ENCODE results near the gene IL22RA2.
A peak's percentile ranks its signal among the peaks of the same experiment; 100 is the strongest.

Gene IL22RA2

DNA sequence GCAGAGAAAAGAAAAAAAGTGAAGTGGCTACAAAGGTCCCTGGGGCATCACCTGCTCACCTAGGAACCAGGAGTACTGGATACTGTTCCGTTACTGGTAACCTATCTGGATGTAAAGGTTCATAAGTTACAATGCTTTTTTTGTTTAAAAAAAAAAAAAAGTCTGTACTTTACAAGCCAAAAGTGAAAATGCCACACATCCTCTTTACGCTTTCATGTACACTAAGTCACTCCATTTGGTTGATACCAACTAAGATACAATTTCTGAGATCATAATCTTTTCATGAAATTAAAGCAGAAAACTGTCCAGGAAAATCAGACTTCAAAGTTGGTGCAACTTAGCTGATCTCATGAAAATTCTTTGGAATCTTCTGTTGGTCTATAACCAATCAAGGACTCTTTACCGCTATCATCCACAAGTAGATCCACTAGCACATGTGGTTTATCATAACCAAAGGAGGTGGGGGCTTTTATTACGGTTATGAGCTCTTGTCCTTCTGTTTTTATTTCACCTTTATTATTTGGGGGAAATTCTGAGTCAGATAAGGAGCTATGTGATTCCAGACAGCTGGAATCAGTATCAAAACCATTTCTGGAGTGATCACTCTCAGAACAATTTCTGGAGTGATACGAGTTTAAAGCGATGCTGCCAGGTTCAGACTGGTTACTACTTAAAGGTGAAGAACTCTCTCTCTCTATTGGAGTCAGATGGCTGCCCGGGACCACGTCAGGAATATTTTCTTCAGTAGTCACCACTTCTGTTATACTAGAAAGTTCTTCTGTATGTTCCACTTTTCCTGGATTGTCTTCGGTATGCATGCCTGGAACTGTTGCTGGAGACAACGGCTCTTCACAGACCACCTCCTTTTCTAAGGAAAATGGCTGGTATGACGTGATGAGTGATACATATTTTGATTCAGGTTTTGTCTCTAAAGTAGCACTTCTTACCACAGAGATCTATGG is 24.5 kb upstream of the IL22RA2 start:
- DNase-seq, result no peak

DNA sequence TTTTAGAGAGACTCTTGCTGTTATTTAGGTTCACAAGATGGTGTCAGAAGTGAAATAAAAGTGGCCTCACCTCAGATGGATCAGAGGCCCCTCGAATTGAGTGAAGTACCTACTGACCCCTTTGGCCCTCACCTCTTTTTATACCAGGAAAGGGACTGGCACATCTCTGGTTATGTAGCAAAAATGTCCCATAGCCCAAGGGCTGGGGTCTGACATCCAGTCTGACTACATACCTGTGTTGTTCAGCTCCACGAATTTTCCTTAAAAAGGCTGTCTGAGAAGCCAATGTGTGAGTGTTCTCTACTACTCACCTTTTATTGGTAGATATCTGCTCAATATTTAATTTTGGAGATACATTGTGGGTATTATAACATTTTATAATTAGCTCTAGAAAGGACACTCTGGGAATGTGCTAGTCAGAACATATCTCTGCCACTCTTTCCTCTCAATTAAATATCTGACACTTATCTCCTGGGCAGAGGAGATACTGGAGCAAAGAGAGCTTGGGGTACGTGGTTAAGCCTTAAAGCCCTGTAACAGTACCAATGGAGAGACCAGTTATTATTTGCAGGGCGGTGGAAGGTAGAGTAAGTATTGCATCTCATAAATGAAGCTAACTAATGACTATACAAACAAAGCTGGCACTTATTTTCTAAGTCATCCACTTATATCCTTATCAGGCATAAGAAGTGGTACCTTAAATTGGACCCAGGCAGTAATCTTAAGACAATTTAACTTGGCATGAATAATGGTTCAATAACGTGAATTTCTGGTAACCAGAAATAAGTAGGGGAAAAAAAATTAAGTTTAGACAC is 20.0 kb upstream of the IL22RA2 start:
- DNase-seq, result no peak

DNA sequence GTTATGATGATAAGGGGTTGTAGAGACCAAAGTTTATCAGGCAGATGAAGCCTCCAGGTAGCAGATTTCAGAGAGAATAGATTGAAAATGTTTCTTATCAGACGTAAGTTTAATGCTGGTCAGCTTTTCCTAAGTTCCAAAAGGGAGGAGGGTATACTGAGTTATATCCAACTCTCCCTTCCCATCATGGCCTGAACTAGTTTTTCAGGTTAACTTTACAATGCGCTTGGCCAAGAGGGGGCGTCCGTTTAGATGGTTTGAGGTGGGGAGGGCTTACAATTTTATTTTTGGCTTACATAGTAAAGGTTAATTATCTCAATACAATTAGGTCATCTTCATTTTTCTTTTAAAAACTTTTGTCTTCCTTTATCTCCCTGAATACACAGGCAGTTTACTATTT is 19.4 kb upstream of the IL22RA2 start:
- DNase-seq, result no peak

- DNase-seq, result no peak
Measured at GRCh38 chr6:137191670-137192069, 18.2 kb upstream of the IL22RA2 start.

DNA sequence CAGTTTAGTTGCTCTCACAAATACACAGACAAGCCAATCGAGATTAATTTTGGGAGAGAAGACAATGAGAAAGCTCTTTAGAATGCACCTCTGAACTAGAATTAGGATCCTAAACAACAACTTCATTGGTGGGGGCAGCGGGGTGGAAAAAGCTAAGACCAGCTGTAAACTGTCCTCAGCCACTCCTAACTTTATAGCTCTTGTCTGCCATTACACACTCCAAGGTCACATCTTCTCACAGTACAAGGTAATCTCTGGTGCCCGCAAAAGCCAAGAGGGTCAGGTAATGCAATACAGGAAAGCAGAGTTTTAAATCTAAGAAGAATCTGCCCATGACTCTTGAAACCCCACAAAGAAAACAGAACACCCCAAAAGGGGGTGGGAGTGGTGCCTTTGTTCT is 17.8 kb upstream of the IL22RA2 start:
- DNase-seq, result no peak

- no peak for DNase-seq
Measured at GRCh38 chr6:137190583-137191094, 17.2 kb upstream of the IL22RA2 start.

GRCh38 chr6:137188855-137189254 is 15.4 kb upstream of the IL22RA2 start:
- DNase-seq, result no peak

DNA sequence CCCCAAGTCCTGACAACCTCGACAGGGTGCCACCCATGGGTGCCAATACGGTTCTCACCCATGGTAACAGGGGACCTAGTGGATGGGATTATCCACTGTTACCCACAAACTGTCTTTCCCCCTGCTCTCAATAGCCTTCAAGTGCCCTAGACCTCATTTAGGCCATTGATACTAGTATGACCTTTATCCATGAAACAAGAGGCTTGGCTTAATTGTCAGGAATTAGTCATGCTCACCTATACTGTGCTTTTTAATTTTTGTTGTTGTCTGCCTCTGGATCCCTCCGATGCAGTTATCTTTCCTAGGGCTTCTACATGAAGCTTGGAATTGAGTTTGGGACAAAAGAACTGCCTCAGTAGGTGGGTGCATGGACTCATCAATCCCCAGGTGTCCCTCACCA is 11.8 kb upstream of the IL22RA2 start:
- no peak for DNase-seq

DNA sequence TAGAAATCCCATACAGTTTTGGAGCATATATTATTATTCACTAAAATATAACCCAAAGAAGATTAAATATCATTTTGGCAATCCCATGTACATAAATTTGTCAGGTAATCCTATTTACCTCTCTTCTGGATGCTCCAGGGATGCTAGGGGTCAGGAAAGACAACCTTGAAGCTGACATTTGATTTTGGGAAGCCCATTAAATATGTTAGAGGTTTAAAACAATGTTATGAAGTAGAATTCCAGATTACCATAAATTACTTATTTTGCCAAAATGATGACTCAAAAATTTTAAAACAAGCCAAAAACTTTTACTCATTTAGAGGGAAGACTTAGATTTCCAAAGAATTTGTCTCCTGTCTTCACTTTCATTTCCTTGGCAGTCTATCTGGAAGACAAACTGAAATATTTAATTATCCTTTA is 9.2 kb upstream of the IL22RA2 start:
- DNase-seq, result no peak

DNA sequence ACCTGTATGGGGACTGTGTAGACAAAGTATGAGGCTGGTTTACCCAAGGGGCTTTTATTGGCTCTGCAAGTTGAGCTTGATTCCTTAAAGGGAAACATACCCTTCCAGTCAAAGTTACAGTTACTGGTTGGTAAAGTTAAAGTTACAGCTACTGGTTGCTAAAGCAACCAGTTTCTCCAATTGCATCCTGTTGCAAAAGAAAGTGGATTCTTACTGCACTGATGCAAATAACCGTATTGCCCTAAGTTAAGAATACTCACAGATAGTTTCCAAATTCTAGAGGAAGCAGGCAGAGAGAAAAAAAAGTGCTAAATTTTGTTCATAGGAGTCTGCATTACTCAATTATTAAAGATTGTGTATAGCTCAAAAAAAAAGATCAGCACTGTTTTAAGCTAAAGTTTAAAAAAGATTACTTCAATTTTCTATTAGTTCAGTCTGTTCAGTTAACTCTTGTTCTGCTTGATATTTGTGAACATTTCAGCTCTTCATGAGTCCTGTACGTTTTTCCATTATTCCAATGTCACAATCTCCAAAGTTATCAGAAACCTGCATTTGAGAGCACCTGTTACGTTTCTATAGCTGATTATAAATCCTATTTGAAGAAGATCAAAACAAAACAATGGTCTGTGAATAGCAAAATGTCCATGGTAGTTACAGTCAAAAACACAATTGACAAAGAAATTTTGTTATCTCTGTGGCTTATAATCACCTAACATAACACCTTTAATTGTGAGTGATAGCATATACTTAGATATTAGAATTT is 8.6 kb upstream of the IL22RA2 start:
- DNase-seq, result no peak

DNA sequence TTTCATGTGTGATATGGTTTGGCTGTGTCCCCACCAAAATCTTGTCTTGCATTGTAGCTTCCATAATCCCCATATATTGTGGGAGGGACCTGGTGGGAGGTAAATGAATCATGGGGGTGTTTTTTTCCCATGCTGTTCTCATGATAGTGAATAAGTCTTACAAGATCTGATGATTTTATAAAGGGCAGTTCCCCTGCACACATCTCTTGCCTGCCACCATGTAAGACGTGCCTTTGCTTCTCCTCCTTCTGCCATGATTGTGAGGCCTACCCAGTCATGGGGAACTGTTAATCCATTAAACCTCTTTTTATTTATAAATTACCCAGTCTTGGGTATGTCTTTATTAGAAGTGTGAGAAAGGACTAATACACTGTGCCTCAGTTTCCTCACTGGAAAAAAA is 4.2 kb upstream of the IL22RA2 start:
- DNase-seq, result no peak

- DNase-seq, result no peak
Measured at GRCh38 chr6:137176729-137177128, 3.3 kb upstream of the IL22RA2 start.

DNA sequence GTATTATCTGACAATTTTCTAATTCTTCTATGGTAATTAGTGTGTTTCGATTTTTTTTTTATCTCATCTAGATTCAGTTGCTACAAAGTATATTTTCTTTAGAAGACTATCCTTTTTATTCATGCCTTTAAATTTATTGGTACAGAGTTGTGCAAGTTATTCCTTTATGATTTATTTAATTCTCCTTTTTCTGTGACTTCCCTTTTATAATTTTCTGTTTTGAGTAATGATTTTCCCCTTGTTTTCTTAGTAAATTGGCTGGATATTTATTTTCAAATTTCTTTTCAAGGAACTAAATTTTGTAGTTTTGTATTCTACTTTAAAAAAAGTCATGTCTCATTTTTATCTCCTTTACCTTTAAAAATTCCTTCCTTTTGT is 2.4 kb upstream of the IL22RA2 start:
- no peak for DNase-seq

DNA sequence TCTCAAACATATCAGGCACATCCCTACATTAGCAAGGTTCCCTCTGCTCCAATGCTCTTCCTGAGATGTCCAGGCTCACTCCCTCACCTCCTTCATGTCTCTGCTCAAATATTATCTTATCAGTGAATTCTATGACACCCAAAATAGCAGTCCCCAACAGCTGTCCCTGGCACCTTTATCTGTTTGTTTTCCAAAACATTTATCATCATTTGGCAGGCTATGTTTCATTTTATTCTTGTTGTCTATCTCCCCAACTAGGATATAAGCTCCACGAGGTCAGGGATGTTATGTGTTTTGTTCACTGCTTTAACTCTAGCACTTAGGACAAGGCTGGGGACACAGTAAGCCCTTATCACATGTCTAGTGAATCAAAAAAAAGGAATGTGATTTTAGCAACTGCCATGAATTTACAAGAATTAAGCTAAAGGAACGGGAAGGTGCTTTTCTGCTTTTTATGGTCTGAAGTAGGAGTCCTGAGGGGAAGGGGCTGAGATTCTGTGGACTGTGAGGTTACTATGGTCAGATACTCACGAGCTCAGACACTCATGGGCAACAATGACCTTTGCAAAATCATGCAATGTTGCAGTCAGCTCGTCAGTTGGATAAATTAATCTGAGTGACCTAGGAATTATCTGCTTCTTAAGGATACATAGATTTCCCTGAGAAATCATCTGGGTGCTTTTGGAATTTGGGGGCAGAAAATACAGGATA is 1.9 kb upstream of the IL22RA2 start:
- no peak for DNase-seq

DNA sequence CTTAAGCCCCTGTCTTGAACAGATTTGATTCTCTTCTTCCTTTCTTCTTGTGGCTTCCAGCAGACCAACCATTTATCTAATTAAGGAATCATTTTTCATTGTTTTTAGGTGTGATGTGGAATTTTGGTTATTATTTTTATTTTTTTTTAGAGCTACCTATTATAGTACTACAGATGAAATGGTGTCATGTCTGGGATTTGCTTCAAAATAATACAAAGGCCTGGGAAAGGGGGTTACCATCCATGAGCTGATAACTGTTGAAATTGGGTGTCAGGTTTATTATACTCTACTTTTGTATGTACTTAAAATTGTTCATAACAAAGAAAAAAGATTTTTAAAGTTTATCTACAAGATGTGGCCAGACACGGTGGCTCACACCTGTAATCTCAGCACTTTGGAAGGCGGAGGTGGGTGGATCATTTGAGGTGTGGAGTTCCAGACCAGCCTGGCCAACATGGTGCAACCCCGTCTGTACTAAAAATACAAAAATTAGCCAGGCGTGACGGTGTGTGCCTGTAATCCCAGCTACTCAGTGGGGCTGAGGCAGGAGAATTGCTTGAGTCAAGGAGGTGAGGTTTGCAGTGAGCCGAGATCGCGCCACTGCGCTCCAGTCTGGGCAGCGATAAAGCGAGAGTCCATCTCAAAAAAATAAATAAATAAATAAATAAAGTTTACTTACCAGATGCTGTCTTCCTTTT is 561 bp downstream of the IL22RA2 start:
- no peak for DNase-seq

DNA sequence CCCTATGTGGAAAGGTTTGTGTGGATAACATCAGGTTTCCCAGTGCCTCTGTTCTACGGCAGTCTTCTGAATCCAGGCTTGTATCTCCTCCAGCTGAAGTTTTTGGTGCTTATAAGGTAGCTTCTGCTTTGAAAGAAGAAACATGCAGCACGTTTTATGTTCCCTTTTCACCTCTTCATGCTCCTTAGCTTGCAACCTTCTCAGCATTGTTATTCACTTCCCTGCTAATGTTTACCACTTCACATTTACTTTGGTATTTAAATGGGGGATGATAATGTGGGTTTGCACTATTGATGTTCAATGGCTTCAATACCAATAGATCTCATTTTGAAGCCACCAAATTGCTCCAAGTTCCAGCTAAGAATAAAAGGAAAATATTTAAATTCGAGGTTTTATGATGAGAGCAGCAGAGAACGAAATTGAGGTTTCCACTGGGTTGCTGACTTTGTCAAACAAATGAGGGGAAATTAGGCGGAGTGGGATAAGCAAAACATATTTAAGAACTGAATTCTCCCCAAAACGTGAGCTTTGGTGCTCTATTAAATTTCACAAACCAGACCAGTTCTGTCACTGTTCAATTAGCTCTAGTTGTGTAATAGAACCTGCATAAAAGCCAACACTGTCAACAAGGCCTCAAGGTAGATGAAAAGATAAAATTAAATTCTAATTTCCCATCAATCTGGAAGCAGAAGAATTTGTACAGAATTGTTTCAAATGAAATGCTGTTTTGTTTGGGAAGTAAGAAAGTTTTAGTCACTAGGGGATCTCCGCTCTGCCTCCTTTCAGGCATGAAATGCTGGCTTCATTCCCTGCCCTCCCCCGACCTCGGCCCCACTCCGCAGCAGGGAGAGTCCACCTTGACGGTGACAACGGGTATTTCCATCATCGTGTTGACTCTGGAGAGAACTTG is 1.4 kb downstream of the IL22RA2 start:
- DNase-seq, result no peak

- no peak for DNase-seq
Measured at GRCh38 chr6:137171053-137171374, 2.4 kb downstream of the IL22RA2 start.

DNA sequence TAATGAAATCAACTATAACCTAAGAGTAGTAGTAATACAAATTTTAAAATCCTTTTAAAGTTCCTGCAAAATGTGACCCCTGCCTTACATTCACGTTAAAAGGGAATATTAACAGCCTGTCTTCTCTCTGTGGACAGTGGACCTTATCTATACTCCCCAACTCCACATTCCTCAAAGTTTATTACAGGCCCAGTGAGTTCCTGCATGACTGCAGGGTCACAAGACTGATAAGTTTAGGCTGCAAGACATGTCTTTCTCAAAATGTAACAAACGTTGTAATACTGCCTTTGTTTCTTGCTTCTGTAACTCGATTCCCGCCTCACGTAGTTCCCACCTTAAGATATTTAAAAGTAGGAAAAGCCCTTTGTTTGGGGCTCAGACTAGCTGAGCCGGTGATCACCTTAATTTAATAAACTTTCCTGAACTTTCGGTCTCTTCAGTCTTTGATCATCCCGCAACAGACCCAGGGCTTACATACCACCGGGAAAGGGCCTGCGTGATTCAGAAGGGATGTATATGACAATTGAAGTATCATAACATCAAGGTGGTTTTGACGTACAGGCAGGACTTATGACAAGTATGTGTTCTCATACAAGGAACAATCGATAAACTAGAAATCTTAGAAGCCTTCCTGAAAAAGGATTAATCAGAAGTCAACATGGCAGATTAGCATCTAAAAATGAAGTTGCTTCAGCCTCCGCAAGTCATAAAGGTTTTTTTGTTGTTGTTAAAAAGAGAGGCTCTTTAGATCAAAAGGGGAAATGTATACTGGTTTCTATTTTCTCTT is 3.0 kb downstream of the IL22RA2 start:
- DNase-seq, result no peak

DNA sequence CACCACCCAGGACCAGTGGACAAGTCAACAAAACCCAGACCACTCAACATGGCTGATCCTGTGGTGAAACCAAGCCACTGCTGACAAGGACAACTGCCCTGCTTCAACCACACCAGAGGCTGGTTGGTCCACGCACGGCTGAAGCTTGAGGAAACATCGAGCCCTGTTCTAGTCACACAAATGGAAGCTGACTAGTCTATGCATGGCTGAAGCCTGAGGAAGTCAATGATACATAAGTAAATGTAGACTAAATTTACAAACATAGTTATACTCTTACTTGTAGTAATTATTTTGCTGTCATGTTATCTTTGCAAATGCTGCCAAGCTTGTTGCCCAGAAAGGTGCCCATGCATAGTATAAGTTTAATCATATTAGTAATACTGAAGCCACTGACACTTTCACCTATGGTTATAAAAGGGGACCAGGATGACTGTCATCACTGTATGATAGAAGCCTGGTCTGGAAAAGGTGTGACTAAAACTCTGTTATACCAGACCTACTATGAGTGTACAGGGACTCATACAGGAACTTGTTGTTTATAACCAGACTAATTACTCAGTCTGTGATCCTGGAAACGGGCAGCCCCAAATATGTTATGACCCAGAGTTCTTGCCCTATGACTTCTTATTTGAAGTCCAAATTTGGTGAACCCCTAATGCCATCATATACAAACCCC is 5.6 kb downstream of the IL22RA2 start:
- peak; percentile 81 for DNase-seq
